SK-N-SH (cell line): ENCODE measurements around the gene ASCC2.

Source experiments
- GABPA ChIP-seq: IDR thresholded peaks from 2 replicates; pipeline ENCODE4 v1.4.0; 2012; ENCODE audit warnings: low read depth, mild to moderate bottlenecking
- TF ChIP-seq, protein P1 (sequence below): fragments of 200-600 bp; sonication (generic); IDR thresholded peaks from 2 replicates; pipeline ENCODE4 v1.6.1; 2017; ENCODE audit warnings: antibody characterized with exemption, mild to moderate bottlenecking, moderate library complexity
- TF ChIP-seq, protein P2 (sequence below): IDR thresholded peaks from 2 replicates; pipeline ENCODE4 v1.6.1; 2012; ENCODE audit warnings: mild to moderate bottlenecking, low read depth, low read length, moderate library complexity

DNA sequence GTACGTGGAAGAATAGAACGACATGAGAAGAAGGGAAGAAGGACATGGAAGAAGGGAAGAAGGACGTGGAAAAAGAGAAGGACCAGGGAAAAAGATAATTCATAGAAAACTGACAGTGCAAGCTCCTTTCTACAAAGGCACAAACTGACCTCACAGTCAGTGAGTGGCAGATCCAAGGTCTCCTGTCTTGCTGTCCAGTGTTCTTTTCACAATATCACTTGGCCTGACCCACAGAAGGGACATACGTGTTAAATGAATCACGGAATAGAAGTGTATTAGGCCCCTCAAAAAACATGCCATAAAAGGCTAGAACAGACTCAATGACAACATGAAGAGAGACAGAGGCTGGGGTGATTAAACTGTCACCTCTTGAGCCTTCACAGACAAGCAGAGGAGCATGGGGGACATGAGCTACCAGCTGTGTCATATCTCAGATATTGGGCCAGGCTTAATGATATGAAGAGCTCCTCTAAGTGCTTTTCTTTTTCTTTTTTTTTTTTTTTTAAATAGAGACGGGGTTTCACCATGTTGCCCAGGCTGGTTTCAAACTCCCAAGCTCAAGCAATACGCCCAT is 4.6 kb downstream of the ASCC2 start:
- TF ChIP-seq, protein P1, sequence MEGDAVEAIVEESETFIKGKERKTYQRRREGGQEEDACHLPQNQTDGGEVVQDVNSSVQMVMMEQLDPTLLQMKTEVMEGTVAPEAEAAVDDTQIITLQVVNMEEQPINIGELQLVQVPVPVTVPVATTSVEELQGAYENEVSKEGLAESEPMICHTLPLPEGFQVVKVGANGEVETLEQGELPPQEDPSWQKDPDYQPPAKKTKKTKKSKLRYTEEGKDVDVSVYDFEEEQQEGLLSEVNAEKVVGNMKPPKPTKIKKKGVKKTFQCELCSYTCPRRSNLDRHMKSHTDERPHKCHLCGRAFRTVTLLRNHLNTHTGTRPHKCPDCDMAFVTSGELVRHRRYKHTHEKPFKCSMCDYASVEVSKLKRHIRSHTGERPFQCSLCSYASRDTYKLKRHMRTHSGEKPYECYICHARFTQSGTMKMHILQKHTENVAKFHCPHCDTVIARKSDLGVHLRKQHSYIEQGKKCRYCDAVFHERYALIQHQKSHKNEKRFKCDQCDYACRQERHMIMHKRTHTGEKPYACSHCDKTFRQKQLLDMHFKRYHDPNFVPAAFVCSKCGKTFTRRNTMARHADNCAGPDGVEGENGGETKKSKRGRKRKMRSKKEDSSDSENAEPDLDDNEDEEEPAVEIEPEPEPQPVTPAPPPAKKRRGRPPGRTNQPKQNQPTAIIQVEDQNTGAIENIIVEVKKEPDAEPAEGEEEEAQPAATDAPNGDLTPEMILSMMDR, result no peak
- no peak for TF ChIP-seq GABPA
- TF ChIP-seq, protein P2, sequence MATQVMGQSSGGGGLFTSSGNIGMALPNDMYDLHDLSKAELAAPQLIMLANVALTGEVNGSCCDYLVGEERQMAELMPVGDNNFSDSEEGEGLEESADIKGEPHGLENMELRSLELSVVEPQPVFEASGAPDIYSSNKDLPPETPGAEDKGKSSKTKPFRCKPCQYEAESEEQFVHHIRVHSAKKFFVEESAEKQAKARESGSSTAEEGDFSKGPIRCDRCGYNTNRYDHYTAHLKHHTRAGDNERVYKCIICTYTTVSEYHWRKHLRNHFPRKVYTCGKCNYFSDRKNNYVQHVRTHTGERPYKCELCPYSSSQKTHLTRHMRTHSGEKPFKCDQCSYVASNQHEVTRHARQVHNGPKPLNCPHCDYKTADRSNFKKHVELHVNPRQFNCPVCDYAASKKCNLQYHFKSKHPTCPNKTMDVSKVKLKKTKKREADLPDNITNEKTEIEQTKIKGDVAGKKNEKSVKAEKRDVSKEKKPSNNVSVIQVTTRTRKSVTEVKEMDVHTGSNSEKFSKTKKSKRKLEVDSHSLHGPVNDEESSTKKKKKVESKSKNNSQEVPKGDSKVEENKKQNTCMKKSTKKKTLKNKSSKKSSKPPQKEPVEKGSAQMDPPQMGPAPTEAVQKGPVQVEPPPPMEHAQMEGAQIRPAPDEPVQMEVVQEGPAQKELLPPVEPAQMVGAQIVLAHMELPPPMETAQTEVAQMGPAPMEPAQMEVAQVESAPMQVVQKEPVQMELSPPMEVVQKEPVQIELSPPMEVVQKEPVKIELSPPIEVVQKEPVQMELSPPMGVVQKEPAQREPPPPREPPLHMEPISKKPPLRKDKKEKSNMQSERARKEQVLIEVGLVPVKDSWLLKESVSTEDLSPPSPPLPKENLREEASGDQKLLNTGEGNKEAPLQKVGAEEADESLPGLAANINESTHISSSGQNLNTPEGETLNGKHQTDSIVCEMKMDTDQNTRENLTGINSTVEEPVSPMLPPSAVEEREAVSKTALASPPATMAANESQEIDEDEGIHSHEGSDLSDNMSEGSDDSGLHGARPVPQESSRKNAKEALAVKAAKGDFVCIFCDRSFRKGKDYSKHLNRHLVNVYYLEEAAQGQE, result no peak
